ENCODE measurements around the gene INPP5F. TPM values are rescaled to one million over a fixed set of nuclear protein-coding genes. Genes with fewer than 3 reads are reported as not detected.

INPP5F gene
- polyA plus RNA-seq, 1 of the 3 experiments (the other 2 are of a cell fraction) = 7.8 TPM

GRCh38 chr10:119754085-119754484 lies 28.2 kb downstream of the INPP5F start:
- WGBS (ENCODE audit: low lambda C conversion rate) = 83% methylated on average over 5 of the region's 5 CpGs
- Histone ChIP-seq H3K9me3 (no peaks in the 10 kb centered on the region), H3K27me3 (ENCODE audit: insufficient read depth) (no peaks in the 10 kb centered on the region), H2AFZ (ENCODE audit: low read depth) (no peak overlapping the region), H3K79me2 (ENCODE audit: insufficient read depth) (peaks cover 25% of the 10 kb centered on the region; the same call in 1 of the 2 replicates), H3K36me3 (replicated peaks in 1 of 2; ENCODE audit: control insufficient read depth in 1 of 2, insufficient read depth in 2 of 2, low read length in 1 of 2) (no peaks in the 10 kb centered on the region), H3K4me2 (no peak overlapping the region), H4K20me1 (ENCODE audit: insufficient read depth) (no peaks in the 10 kb centered on the region), H3F3A (replicated peaks; ENCODE audit: insufficient read depth) (no peaks in the 10 kb centered on the region), H3K9me2 (no peaks in the 10 kb centered on the region), H3K4me3 (ENCODE audit: low read depth in 2 of 2, low read length in 1 of 2) (no peak overlapping the region), H3K27ac (ENCODE audit: low read depth in 2 of 2, low read length in 1 of 2) (no peak overlapping the region), H3K9ac (no peak overlapping the region), H3K4me1 (ENCODE audit: control insufficient read depth in 1 of 2, insufficient read depth in 2 of 2, low read depth in 1 of 2, low read length in 1 of 2) (peaks cover 4 to 7% of the 10 kb centered on the region in 2 experiments; a peak in 2 of 4 replicates)
- no peak for TF ChIP-seq PBX3 (IDR thresholded peaks at IDR 0.05)
- peak; percentile 41; the same call in 1 of the 2 replicates for TF ChIP-seq NFIC (IDR thresholded peaks at IDR 0.05; ENCODE audit: borderline replicate concordance)
- no peak for TF ChIP-seq TAF1 (IDR thresholded peaks at IDR 0.05; ENCODE audit: borderline replicate concordance, low read depth, low read length)
- ChIA-PET POLR2A (no interaction called here), CTCF (interaction anchor here (0.8 to 8.2 kb wide), 7 partner anchors 12 to 146 kb away, joined by 3 to 156 read pairs (median 3); no protein-coding TSS in a partner anchor)
- peak; percentile 37 for DNase-seq

DNA sequence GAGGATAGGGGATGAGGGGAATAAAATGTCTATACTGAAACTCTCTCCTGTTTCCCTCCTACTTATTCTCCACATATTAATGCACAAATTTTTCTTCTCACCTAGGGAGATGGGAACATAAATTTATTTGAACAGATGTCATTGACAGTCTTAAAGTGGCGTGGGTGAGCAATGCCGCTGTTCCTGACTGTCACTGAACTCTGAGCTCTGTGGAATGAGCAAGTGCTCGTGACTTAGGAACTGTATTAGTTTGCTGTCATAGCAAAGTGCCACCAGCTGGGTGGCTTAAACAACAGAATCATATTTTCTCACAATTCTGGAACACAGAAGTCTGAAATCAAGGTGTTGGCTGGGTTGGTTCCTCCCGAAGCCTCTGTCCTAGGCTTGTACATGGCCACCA lies 29.1 kb downstream of the INPP5F start:
- ChIA-PET CTCF (interaction anchor here (1.3 to 8.2 kb wide), 2 partner anchors 68 to 104 kb away, joined by 4 to 156 read pairs; no protein-coding TSS in a partner anchor), POLR2A (no interaction called here)
- H3K79me2 ChIP-seq (ENCODE audit: insufficient read depth) = peaks cover 22% of the 10 kb centered on the region; the same call in 1 of the 2 replicates
- H3K9ac ChIP-seq = no peak overlapping the region
- no peak overlapping the region for H2AFZ ChIP-seq (ENCODE audit: low read depth)
- H4K20me1 ChIP-seq (ENCODE audit: insufficient read depth) = no peaks in the 10 kb centered on the region
- H3K9me3 ChIP-seq = no peaks in the 10 kb centered on the region
- H3K4me3 ChIP-seq (ENCODE audit: low read depth in 2 of 2, low read length in 1 of 2) = no peak overlapping the region
- H3K27ac ChIP-seq (ENCODE audit: low read depth in 2 of 2, low read length in 1 of 2) = no peak overlapping the region
- TF ChIP-seq POLR2AphosphoS5 (IDR thresholded peaks at IDR 0.05; ENCODE audit: low read depth, low read length) = no peak
- no peak for TF ChIP-seq ELF1 (IDR thresholded peaks at IDR 0.05)
- TF ChIP-seq, protein P1, sequence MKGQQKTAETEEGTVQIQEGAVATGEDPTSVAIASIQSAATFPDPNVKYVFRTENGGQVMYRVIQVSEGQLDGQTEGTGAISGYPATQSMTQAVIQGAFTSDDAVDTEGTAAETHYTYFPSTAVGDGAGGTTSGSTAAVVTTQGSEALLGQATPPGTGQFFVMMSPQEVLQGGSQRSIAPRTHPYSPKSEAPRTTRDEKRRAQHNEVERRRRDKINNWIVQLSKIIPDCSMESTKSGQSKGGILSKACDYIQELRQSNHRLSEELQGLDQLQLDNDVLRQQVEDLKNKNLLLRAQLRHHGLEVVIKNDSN (IDR thresholded peaks at IDR 0.05; ENCODE audit: borderline replicate concordance, low read depth) = no peak
- no peak for TF ChIP-seq SMC3 (IDR thresholded peaks at IDR 0.05; ENCODE audit: low read depth, low read length)
- TF ChIP-seq MXI1 (IDR thresholded peaks at IDR 0.05; ENCODE audit: low read depth, low read length) = no peak
- no peak for TF ChIP-seq EP300 (IDR thresholded peaks at IDR 0.05; ENCODE audit: borderline replicate concordance in 1 of 2, low read depth in 1 of 2, low read length in 1 of 2)
- H3F3A ChIP-seq (replicated peaks; ENCODE audit: insufficient read depth) = no peaks in the 10 kb centered on the region
- no peaks in the 10 kb centered on the region for H3K36me3 ChIP-seq (replicated peaks in 1 of 2; ENCODE audit: control insufficient read depth in 1 of 2, insufficient read depth in 2 of 2, low read length in 1 of 2)
- no peak overlapping the region for H3K4me2 ChIP-seq
- WGBS (ENCODE audit: low lambda C conversion rate) = 94% methylated on average over 4 of the region's 4 CpGs
- H3K4me1 ChIP-seq (ENCODE audit: control insufficient read depth in 1 of 2, insufficient read depth in 2 of 2, low read depth in 1 of 2, low read length in 1 of 2) = peaks cover 7% of the 10 kb centered on the region in 2 experiments; a peak in 2 of 4 replicates
- no peaks in the 10 kb centered on the region for H3K9me2 ChIP-seq
- DNase-seq = no peak
- no peaks in the 10 kb centered on the region for H3K27me3 ChIP-seq (ENCODE audit: insufficient read depth)

DNA sequence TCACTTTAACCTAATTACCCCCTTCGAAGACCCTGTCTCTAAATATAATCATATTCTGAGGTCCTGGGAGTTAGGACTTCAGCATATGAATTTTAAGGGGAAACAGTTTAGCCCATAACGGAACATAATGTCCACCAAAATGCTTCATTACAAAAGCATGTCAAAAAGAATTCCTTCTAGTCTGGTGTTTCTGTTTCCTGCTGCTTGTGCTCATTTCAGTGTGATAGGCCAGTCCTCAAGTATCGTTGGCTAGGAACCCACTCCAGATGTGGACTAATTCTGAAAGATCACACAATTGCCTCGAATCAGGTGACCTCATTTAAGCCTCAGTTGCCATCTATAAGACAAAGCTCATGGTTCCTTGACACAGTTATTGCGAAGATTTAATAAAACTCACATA lies 29.6 kb downstream of the INPP5F start:
- Histone ChIP-seq H2AFZ (ENCODE audit: low read depth) (no peak overlapping the region), H3K4me3 (ENCODE audit: low read depth in 2 of 2, low read length in 1 of 2) (no peak overlapping the region), H3K9me2 (no peaks in the 10 kb centered on the region), H3K27ac (ENCODE audit: low read depth in 2 of 2, low read length in 1 of 2) (no peak overlapping the region), H3K27me3 (ENCODE audit: insufficient read depth) (no peaks in the 10 kb centered on the region), H3K4me1 (ENCODE audit: control insufficient read depth in 1 of 2, insufficient read depth in 2 of 2, low read depth in 1 of 2, low read length in 1 of 2) (peaks cover 7 to 12% of the 10 kb centered on the region in 2 experiments; a peak in 2 of 4 replicates), H4K20me1 (ENCODE audit: insufficient read depth) (no peaks in the 10 kb centered on the region), H3K79me2 (ENCODE audit: insufficient read depth) (peaks cover 20% of the 10 kb centered on the region; the same call in 1 of the 2 replicates), H3K36me3 (replicated peaks in 1 of 2; ENCODE audit: control insufficient read depth in 1 of 2, insufficient read depth in 2 of 2, low read length in 1 of 2) (no peaks in the 10 kb centered on the region), H3K9ac (no peak overlapping the region), H3K9me3 (no peaks in the 10 kb centered on the region), H3K4me2 (no peak overlapping the region), H3F3A (replicated peaks; ENCODE audit: insufficient read depth) (peaks cover 1% of the 10 kb centered on the region)
- ChIA-PET CTCF (interaction anchor here (1.3 to 8.2 kb wide), 2 partner anchors 68 to 103 kb away, joined by 4 to 156 read pairs; no protein-coding TSS in a partner anchor), POLR2A (no interaction called here)
- DNase-seq = no peak
- 85% methylated on average over 5 of the region's 5 CpGs for WGBS (ENCODE audit: low lambda C conversion rate)
- TF ChIP-seq NRF1 (IDR thresholded peaks at IDR 0.05; ENCODE audit: low read depth, low read length) (no peak), ELF1 (IDR thresholded peaks at IDR 0.05) (no peak), USF2 (IDR thresholded peaks at IDR 0.05; ENCODE audit: borderline replicate concordance, low read depth, low read length) (no peak), GABPA (IDR thresholded peaks at IDR 0.05; ENCODE audit: low read depth) (no peak), CHD2 (IDR thresholded peaks at IDR 0.05; ENCODE audit: low read length, partially characterized antibody) (no peak), SIN3A (IDR thresholded peaks at IDR 0.05; ENCODE audit: borderline replicate concordance, low read depth, low read length) (no peak), RAD21 (IDR thresholded peaks at IDR 0.05; ENCODE audit: low read length) (no peak), REST (IDR thresholded peaks at IDR 0.05; ENCODE audit: low read depth, low read length) (no peak)

All from SK-N-SH (cell line).